Measurements from ENCODE around the gene MYCBP2.
"Not testable (repeated sequence)": the region's sequence is repeated elsewhere in the genome, so short reads cannot be mapped to it uniquely, and the experiment has no call there.

MYCBP2 gene

GRCh38 chr13:77290342-77290741 lies 36.6 kb downstream of the MYCBP2 start:
- no peak for DNase-seq

GRCh38 chr13:77289851-77290250 lies 37.0 kb downstream of the MYCBP2 start:
- DNase-seq = no peak

- DNase-seq = not testable (repeated sequence)
Measured at GRCh38 chr13:77285632-77286031, 41.3 kb downstream of the MYCBP2 start.

- no peak for DNase-seq
Measured at GRCh38 chr13:77285098-77285497, 41.8 kb downstream of the MYCBP2 start.

- no peak for DNase-seq
Measured at GRCh38 chr13:77274126-77274525, 52.8 kb downstream of the MYCBP2 start.

- DNase-seq = no peak
Measured at GRCh38 chr13:77269141-77269540, 57.8 kb downstream of the MYCBP2 start.

GRCh38 chr13:77267362-77267761 lies 59.5 kb downstream of the MYCBP2 start:
- no peak for DNase-seq

GRCh38 chr13:77265336-77265735 lies 61.6 kb downstream of the MYCBP2 start:
- DNase-seq = no peak

- no peak for DNase-seq
Measured at GRCh38 chr13:77262198-77262597, 64.7 kb downstream of the MYCBP2 start.

- DNase-seq = no peak
Measured at GRCh38 chr13:77250975-77251374, 75.9 kb downstream of the MYCBP2 start.

- not testable (repeated sequence) for DNase-seq
Measured at GRCh38 chr13:77245224-77245623, 81.7 kb downstream of the MYCBP2 start.

- no peak for DNase-seq
Measured at GRCh38 chr13:77239312-77239711, 87.6 kb downstream of the MYCBP2 start.

GRCh38 chr13:77235456-77236022 lies 91.4 kb downstream of the MYCBP2 start:
- no peak for DNase-seq

GRCh38 chr13:77233159-77233558 lies 93.7 kb downstream of the MYCBP2 start:
- no peak for DNase-seq

- no peak for DNase-seq
Measured at GRCh38 chr13:77230560-77230959, 96.3 kb downstream of the MYCBP2 start.

- no peak for DNase-seq
Measured at GRCh38 chr13:77225946-77226345, 100.9 kb downstream of the MYCBP2 start.

- no peak for DNase-seq
Measured at GRCh38 chr13:77222909-77223308, 104.0 kb downstream of the MYCBP2 start.

GRCh38 chr13:77222000-77222690 lies 104.7 kb downstream of the MYCBP2 start:
- no peak for DNase-seq

- no peak for DNase-seq
Measured at GRCh38 chr13:77219401-77219800, 107.5 kb downstream of the MYCBP2 start.

GRCh38 chr13:77218274-77218673 lies 108.6 kb downstream of the MYCBP2 start:
- no peak for DNase-seq

- no peak for DNase-seq
Measured at GRCh38 chr13:77215543-77215942, 111.4 kb downstream of the MYCBP2 start.

GRCh38 chr13:77213644-77214043 lies 113.2 kb downstream of the MYCBP2 start:
- peak; percentile 11 for DNase-seq

GRCh38 chr13:77207943-77208342 lies 119.0 kb downstream of the MYCBP2 start:
- DNase-seq = peak; percentile 89

GRCh38 chr13:77198995-77199394 lies 127.9 kb downstream of the MYCBP2 start:
- DNase-seq = not testable (repeated sequence)

Data from fibroblast of skin of abdomen (primary cell).